Gastroesophageal sphincter (tissue), 4 donors: Measurements from ENCODE around the gene NEMP1. TPM values are rescaled to one million over a fixed set of nuclear protein-coding genes. Genes with fewer than 3 reads are reported as not detected.

Source experiments
- ATAC-seq: fragments of 150-250 bp; one replicate; pipeline ENCODE4 v1.9.1; 2016; ENCODE audit warnings: mild to moderate bottlenecking, moderate library complexity
- H3K27ac ChIP-seq, 4 donors: fragments of 200-600 bp; sonication (generic) in 3 of 4; 1 replicate in 3 of 4; 2 replicates in 1 of 4; pipeline ENCODE4 v1.5.1; 2016 to 2019
- H3K27me3 ChIP-seq: fragments of 200-600 bp; sonication (generic); one replicate; pipeline ENCODE4 v1.5.1; 2019
- H3K36me3 ChIP-seq, 2 donors: fragments of 200-600 bp; sonication (generic); one replicate each; pipeline ENCODE4 v1.5.1; 2019; ENCODE audit warnings: control low read depth in 1 of 2
- H3K4me1 ChIP-seq, 3 donors: fragments of 200-600 bp; sonication (generic); 1 replicate in 2 of 3; 2 replicates in 1 of 3; pipeline ENCODE4 v1.5.1; 2016 to 2019; ENCODE audit warnings: control low read depth in 2 of 3
- H3K4me3 ChIP-seq, 2 donors: fragments of 200-600 bp; sonication (generic); one replicate each; pipeline ENCODE4 v1.5.1; 2019; ENCODE audit warnings: mild to moderate bottlenecking in 1 of 2, moderate library complexity in 1 of 2
- H3K9me3 ChIP-seq, 3 donors: fragments of 200-600 bp; sonication (generic); one replicate each; pipeline ENCODE4 v1.5.1; 2017 to 2019; ENCODE audit warnings: control low read depth in 2 of 3
- EP300 ChIP-seq: sonication (generic); formaldehyde crosslinking; IDR thresholded peaks from one replicate; pipeline ENCODE4 v1.6.1; 2017; ENCODE audit warnings: antibody characterized with exemption, mild to moderate bottlenecking
- POLR2A ChIP-seq, 2 donors: fragments of 450-650 bp; IDR thresholded peaks; one replicate each; pipeline ENCODE4 v1.6.1; 2017; ENCODE audit warnings: antibody characterized with exemption in 2 of 2, mild to moderate bottlenecking in 2 of 2, moderate library complexity in 1 of 2
- POLR2AphosphoS5 ChIP-seq: sonication (generic); formaldehyde crosslinking; IDR thresholded peaks from one replicate; pipeline ENCODE4 v1.6.1; 2017; ENCODE audit warnings: antibody characterized with exemption
- WGBS, 2 donors: methylation state at CpG; one replicate each; pipeline ENCODE4 v1.1.5; 2018; ENCODE audit warnings: low coverage in 1 of 2; 5-methylcytosine and 5-hydroxymethylcytosine counted together
- total RNA-seq, 4 donors: library from RNA; depleted of rRNA; stranded (reverse); fragments of >200 nt; gene quantifications; one replicate each; pipeline ENCODE4 v1.1.0, GENCODE V29; 2016
- TF ChIP-seq, protein P1 (sequence below), 4 experiments: fragments of 200-600 bp in 2 of 4; fragments of 450-650 bp in 2 of 4; sonication (generic) in 1 of 4; IDR thresholded peaks; one replicate each; pipeline ENCODE4 v1.5.1; 2017 to 2019; ENCODE audit warnings: antibody characterized with exemption in 4 of 4, mild to moderate bottlenecking in 2 of 4, moderate library complexity in 2 of 4

Gene NEMP1, protein sequence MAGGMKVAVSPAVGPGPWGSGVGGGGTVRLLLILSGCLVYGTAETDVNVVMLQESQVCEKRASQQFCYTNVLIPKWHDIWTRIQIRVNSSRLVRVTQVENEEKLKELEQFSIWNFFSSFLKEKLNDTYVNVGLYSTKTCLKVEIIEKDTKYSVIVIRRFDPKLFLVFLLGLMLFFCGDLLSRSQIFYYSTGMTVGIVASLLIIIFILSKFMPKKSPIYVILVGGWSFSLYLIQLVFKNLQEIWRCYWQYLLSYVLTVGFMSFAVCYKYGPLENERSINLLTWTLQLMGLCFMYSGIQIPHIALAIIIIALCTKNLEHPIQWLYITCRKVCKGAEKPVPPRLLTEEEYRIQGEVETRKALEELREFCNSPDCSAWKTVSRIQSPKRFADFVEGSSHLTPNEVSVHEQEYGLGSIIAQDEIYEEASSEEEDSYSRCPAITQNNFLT
- 10 to 100 TPM; 11.8 to 14.9 (median 12.7) TPM for total RNA-seq

DNA sequence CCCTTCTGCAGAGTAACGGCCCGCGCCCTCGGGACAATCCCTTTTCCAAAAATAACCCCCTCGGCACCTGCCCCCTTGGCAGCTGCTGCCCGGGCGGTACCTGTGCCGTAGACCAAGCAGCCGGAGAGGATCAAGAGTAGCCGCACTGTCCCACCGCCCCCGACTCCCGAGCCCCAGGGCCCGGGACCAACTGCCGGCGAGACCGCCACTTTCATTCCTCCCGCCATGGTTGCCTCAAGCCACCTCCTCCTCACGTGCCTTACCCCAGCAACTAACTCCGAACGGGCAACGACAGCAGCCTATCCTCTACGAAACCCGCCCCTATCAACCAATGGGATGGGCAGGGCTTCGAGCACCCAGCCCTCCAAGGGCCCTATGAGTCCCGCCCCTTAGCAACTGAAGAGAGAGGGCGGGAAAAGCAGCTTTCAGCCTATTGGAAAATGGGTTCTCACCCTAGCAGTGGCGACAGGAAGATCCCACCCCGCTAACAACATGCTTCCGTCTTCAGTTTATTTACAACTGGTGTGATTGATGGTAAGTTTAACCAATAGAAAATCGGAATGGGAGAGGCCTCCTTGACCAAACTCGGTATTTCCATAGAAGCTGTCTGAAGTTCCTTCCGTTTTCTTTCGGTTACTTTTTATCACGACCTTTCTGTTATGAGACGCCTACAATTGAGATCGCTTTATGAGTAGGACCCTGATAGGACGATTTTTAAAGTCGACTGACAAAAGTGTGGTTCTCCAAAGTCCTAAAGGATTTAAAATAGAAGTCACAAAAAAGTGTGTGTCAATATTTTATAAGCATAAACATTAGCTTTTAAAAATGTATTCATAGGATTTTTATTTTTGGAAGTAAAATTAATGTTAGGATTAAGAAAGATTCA lies at the start of gene NEMP1:
NEMP1 (minus strand) TSS at position 273 of the 886 bp plus-strand sequence; CDS start at position 227, 46 bp downstream.
- H3K36me3 ChIP-seq = peaks cover 0 to 10% of the 10 kb centered on the region in 2 donors
- TF ChIP-seq POLR2A (IDR thresholded peaks at IDR 0.05) (peak; percentile 28 to 43), POLR2AphosphoS5 (peak; percentile 61), EP300 (no peak)
- TF ChIP-seq, protein P1, sequence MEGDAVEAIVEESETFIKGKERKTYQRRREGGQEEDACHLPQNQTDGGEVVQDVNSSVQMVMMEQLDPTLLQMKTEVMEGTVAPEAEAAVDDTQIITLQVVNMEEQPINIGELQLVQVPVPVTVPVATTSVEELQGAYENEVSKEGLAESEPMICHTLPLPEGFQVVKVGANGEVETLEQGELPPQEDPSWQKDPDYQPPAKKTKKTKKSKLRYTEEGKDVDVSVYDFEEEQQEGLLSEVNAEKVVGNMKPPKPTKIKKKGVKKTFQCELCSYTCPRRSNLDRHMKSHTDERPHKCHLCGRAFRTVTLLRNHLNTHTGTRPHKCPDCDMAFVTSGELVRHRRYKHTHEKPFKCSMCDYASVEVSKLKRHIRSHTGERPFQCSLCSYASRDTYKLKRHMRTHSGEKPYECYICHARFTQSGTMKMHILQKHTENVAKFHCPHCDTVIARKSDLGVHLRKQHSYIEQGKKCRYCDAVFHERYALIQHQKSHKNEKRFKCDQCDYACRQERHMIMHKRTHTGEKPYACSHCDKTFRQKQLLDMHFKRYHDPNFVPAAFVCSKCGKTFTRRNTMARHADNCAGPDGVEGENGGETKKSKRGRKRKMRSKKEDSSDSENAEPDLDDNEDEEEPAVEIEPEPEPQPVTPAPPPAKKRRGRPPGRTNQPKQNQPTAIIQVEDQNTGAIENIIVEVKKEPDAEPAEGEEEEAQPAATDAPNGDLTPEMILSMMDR (IDR thresholded peaks at IDR 0.05) = no peak
- peak within 1 kb of the TSS; percentile 63 to 78 for H3K4me3 ChIP-seq
- H3K27me3 ChIP-seq = no peaks in the 10 kb centered on the region
- 0 to 1% methylated on average over 19 to 22 of the region's 39 CpGs for WGBS, 2 donors
- peaks cover 0 to 25% (median 11%) of the 10 kb centered on the region in 3 donors for H3K4me1 ChIP-seq
- H3K27ac ChIP-seq = peak within 1 kb of the TSS; percentile 84 to 87 (median 84)
- no peaks in the 10 kb centered on the region for H3K9me3 ChIP-seq
- ATAC-seq = peak; percentile 100

DNA sequence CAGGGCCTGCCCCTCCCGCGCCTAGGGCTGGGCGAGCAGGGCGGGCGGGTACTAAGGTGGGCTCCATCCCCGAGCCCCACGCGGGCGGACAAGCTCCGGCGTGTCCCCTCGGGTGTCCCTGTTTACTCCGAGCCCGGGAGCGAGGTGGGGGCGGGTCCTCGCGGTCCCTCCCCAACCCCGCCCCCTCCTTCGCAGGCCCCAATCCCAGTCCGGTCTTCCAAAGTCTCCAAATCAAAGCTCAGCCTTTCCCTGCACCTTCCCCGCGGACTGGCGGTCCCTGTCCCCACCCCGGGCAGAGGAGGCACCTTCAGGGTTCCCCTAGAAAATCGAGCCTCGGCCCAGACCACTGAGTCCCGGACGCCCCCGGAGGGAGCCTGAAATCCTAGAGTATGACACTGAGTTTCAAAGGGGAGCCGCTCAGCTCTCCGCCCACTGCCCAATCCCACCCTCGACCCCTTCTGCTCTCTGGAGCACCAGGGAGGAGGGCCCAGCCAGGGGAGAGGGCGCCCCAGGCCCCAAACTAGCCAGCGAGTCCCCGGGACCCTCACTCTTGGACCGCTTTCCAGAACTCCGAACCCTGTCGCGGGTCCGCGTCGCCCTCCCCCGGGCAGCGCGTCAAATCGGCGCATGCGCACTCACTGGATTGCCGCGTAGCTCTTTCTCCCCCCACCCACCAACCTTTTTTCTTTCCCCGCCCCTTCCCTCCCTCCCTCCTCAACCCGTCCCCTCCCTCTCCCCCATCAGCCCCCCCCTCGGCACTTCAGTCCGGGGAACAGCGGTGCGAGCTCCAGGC lies 49.3 kb upstream of the NEMP1 start, which contains the start of gene LRP1:
LRP1 (plus strand) TSS at position 758 of the 793 bp plus-strand sequence. CDS start 482 bp downstream, outside the sequence.
- 3 to 20% methylated on average over 1 to 21 of the region's 57 CpGs for WGBS, 2 donors
- no peaks in the 10 kb centered on the region for H3K36me3 ChIP-seq
- H3K27ac ChIP-seq = peak within 1 kb of the TSS; percentile 98 to 100 (median 99)
- peak within 1 kb of the TSS; percentile 88 to 91 for H3K4me3 ChIP-seq
- no peaks in the 10 kb centered on the region for H3K9me3 ChIP-seq
- TF ChIP-seq, protein P1 (IDR thresholded peaks at IDR 0.05) = no peak
- peak; percentile 74 to 79 for TF ChIP-seq POLR2A (IDR thresholded peaks at IDR 0.05)
- TF ChIP-seq POLR2AphosphoS5 = peak; percentile 86
- TF ChIP-seq EP300 = no peak
- H3K4me1 ChIP-seq = peaks cover 0 to 56% (median 7%) of the 10 kb centered on the region in 3 donors
- peak; percentile 83 for ATAC-seq
- no peaks in the 10 kb centered on the region for H3K27me3 ChIP-seq

DNA sequence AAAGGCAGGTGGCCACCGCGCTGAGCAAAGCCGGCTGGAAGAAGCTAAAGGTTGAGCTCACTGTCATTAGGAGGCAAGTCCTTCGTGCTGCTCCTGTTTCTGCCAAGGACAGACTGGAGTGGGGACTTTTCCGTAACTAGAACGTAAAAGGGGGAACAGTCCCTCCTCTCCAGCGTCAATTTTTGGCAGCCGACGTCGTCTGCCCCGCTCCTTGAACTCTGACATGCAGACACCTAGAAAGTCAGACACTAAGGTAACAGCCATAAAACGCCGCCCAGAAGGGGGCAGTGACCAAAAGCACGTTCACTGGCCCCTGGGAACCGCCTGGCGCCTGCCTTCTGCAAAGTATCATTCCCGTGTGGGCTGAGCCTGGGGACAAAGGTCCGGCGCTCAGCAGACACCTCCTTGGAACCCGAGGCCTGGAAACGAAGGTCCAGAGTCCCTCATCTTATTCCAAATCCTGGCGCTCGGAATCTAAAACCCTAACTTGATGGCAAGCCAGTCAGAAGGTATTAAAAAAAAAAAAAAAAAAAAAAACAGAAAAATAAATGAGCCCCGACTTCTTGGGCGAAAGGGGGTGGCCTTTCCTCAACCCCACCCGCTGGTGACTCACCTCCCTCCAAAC lies 48.6 kb upstream of the NEMP1 start:
- H3K36me3 ChIP-seq = no peaks in the 10 kb centered on the region
- H3K27me3 ChIP-seq = no peaks in the 10 kb centered on the region
- H3K4me1 ChIP-seq = peaks cover 0 to 49% (median 7%) of the 10 kb centered on the region in 3 donors
- TF ChIP-seq EP300 (no peak), POLR2A (IDR thresholded peaks at IDR 0.05) (no peak), POLR2AphosphoS5 (no peak)
- TF ChIP-seq, protein P1 (IDR thresholded peaks at IDR 0.05) = peak in 3 of 4 experiments; percentile 28 to 44 (median 33)
- peak overlapping the region; percentile 88 to 91 for H3K4me3 ChIP-seq
- H3K9me3 ChIP-seq = no peaks in the 10 kb centered on the region
- ATAC-seq = no peak
- peak overlapping the region; percentile 98 to 100 (median 99) for H3K27ac ChIP-seq
- 4 to 5% methylated on average over 11 to 12 of the region's 26 CpGs for WGBS, 2 donors

DNA sequence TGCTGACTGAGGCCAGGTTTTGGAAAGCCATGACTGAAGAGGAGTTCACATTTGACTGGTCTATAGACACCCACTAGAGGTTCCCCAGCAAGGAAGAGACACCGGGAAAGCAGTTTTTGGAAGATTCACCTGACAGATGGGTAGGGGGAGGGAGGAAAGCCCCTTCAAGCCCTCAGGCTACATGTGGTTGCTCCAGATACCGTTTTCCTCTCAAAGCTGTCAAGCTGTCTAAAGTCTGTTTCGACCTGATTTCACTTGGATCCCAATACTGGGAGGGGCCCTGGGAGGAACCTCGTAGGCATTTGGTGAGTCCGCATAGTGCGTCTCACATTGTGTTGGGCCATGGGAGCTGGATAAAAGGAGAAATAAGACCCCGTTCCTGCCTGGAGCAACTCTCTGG lies 48.0 kb upstream of the NEMP1 start:
- Histone ChIP-seq H3K9me3 (no peaks in the 10 kb centered on the region), H3K36me3 (no peaks in the 10 kb centered on the region), H3K27me3 (no peaks in the 10 kb centered on the region), H3K27ac (peak overlapping the region in 3 of 4 donors; percentile 98 to 100 (median 99)), H3K4me1 (peaks cover 0 to 42% (median 3%) of the 10 kb centered on the region in 3 donors), H3K4me3 (peak overlapping the region in 1 of 2 donors; percentile 88)
- WGBS, 2 donors = 59 to 70% methylated on average over 2 to 7 of the region's 7 CpGs
- ATAC-seq = no peak
- TF ChIP-seq, protein P1 (IDR thresholded peaks at IDR 0.05) = no peak
